CD4-positive, alpha-beta T cell (primary cell): ENCODE results near the gene C9orf152. TPM values are rescaled to one million over a fixed set of nuclear protein-coding genes. Genes with fewer than 3 reads are reported as not detected.

Experiments
- ATAC-seq: fragments of 200-7000 bp; cut with Tn5 transposase; one replicate; pipeline ENCODE4 v1.10.0; 2022; ENCODE audit warnings: mild to moderate bottlenecking; ENCODE audit not compliant: poor library complexity
- CTCF ChIA-PET: fragments of 350-600 bp; sonication (Branson Sonifier 250); formaldehyde crosslinking; loops from one replicate; lab custom pipeline; 2021; ENCODE audit warnings: antibody characterized with exemption, inconsistent platforms; lab: Charles Lee
- POLR2A ChIA-PET: fragments of 350-600 bp; sonication (Branson Sonifier 250); formaldehyde crosslinking; loops from one replicate; lab custom pipeline; 2021; ENCODE audit warnings: antibody characterized with exemption, inconsistent platforms; lab: Charles Lee
- DNase-seq, 14 experiments: peaks; one replicate each; pipeline ENCODE4 v3.0.0-alpha.2; 2013 to 2020; ENCODE audit warnings: mixed read lengths in 2 of 14
- H3K27ac ChIP-seq, 2 donors: one replicate each; pipeline versions ENCODE4 v1.5.1 to v1.7.0; 2013; ENCODE audit warnings: low read length in 2 of 2, low read depth in 1 of 2, mild to moderate bottlenecking in 1 of 2
- H3K27me3 ChIP-seq, 2 experiments: 1 replicate in 1 of 2; 2 replicates in 1 of 2; pipeline versions ENCODE4 v1.6.1 to v1.7.0; 2013; ENCODE audit warnings: low read length in 2 of 2, control low read depth in 1 of 2, mild to moderate bottlenecking in 1 of 2, moderate library complexity in 1 of 2; ENCODE audit not compliant: insufficient read depth in 2 of 2, control insufficient read depth in 1 of 2
- H3K36me3 ChIP-seq: one replicate; pipeline ENCODE4 v1.6.1; 2013; ENCODE audit warnings: low read length, control low read depth; ENCODE audit not compliant: insufficient read depth
- H3K4me1 ChIP-seq: one replicate; pipeline ENCODE4 v1.6.1; 2013; ENCODE audit warnings: low read length, control low read depth; ENCODE audit not compliant: insufficient read depth
- H3K4me3 ChIP-seq: one replicate; pipeline ENCODE4 v1.5.1; 2013; ENCODE audit warnings: mild to moderate bottlenecking, low read length, moderate library complexity
- H3K9me3 ChIP-seq, 2 experiments: 1 replicate in 1 of 2; 2 replicates in 1 of 2; pipeline versions ENCODE4 v1.6.1 to v1.7.0; 2013; ENCODE audit warnings: low read length in 2 of 2, mild to moderate bottlenecking in 2 of 2, control low read depth in 1 of 2, moderate library complexity in 1 of 2; ENCODE audit not compliant: control insufficient read depth in 1 of 2, insufficient read depth in 1 of 2
- H3K27ac Mint-ChIP-seq: one replicate; pipeline ENCODE4 v1.8.0; 2020; ENCODE audit warnings: mixed read lengths
- H3K27me3 Mint-ChIP-seq: one replicate; pipeline ENCODE4 v1.8.0; 2021; ENCODE audit warnings: mixed read lengths
- H3K36me3 Mint-ChIP-seq: one replicate; pipeline ENCODE4 v1.8.0; 2021; ENCODE audit warnings: low read depth, mixed read lengths
- H3K4me1 Mint-ChIP-seq: one replicate; pipeline ENCODE4 v1.8.0; 2021; ENCODE audit warnings: low read depth, mixed read lengths
- H3K4me3 Mint-ChIP-seq: one replicate; pipeline ENCODE4 v1.8.0; 2020; ENCODE audit warnings: mild to moderate bottlenecking, mixed read lengths
- H3K9me3 Mint-ChIP-seq: one replicate; pipeline ENCODE4 v1.8.0; 2020; ENCODE audit warnings: mixed read lengths
- CTCF ChIP-seq: fragments of 200-600 bp; IDR thresholded peaks from one replicate; pipeline ENCODE4 v1.8.0; 2022; ENCODE audit warnings: antibody characterized with exemption, mild to moderate bottlenecking
- intact Hi-C, 2 experiments: fragments of 100-400 bp; cut with DNase I in 1 of 2; cut with micrococcal nuclease in 1 of 2; formaldehyde crosslinking; loops; one replicate each; pipeline versions ENCODE4 v1.15.1 to v1.9.0; 2023 to 2025; cut with DNase I, micrococcal nuclease
- total RNA-seq, 174 experiments: library from RNA in 2 of 174; stranded (reverse) in 2 of 174; gene quantifications; one replicate each; pipeline ENCODE4 v1.2.3 and lab custom pipeline; 2021 to 2026

The C9orf152 gene
- total RNA-seq, 2 experiments from 2014 or later, result not detected

GRCh38 chr9:110180511-110181434, 27.2 kb downstream of the C9orf152 start:
- ChIA-PET CTCF (no interaction called here), POLR2A (no interaction called here)
- Mint-ChIP-seq H3K36me3 (no peaks in the 10 kb centered on the region), H3K4me3 (no peak overlapping the region), H3K9me3 (no peaks in the 10 kb centered on the region), H3K27ac (no peak overlapping the region), H3K4me1 (peaks cover 6% of the 10 kb centered on the region), H3K27me3 (peaks cover 5% of the 10 kb centered on the region)
- intact Hi-C loops, result loop anchor here in 1 of 2 experiments (5.0 kb wide), 2 partner anchors 447 to 1122 kb away; no protein-coding TSS in a partner anchor
- Histone ChIP-seq H3K9me3 (peaks cover 0 to 4% of the 10 kb centered on the region in 2 experiments), H3K27me3 (no peaks in the 10 kb centered on the region), H3K36me3 (no peaks in the 10 kb centered on the region), H3K4me3 (no peak overlapping the region), H3K27ac (no peak overlapping the region), H3K4me1 (no peaks in the 10 kb centered on the region)
- no peak for ATAC-seq
- TF ChIP-seq CTCF, result no peak
- no peak for DNase-seq

- intact Hi-C loops, result loop anchor here in 1 of 2 experiments (5.0 kb wide), 2 partner anchors 448 to 1123 kb away; no protein-coding TSS in a partner anchor
- ATAC-seq (no peak), DNase-seq (no peak)
- H3K4me1 Mint-ChIP-seq, result peaks cover 6% of the 10 kb centered on the region
- no peak overlapping the region for H3K4me3 ChIP-seq
- H3K36me3 Mint-ChIP-seq, result no peaks in the 10 kb centered on the region
- ChIA-PET POLR2A (no interaction called here), CTCF (no interaction called here)
- H3K27me3 ChIP-seq, result no peaks in the 10 kb centered on the region
- H3K27ac ChIP-seq, result no peak overlapping the region
- peaks cover 5% of the 10 kb centered on the region for H3K27me3 Mint-ChIP-seq
- H3K27ac Mint-ChIP-seq, result no peak overlapping the region
- no peaks in the 10 kb centered on the region for H3K4me1 ChIP-seq
- no peaks in the 10 kb centered on the region for H3K9me3 Mint-ChIP-seq
- H3K9me3 ChIP-seq, result peaks cover 0 to 4% of the 10 kb centered on the region in 2 experiments
- H3K36me3 ChIP-seq, result no peaks in the 10 kb centered on the region
- TF ChIP-seq CTCF, result no peak
- no peak overlapping the region for H3K4me3 Mint-ChIP-seq
Observed at GRCh38 chr9:110179734-110180133, 28.2 kb downstream of the C9orf152 start.

GRCh38 chr9:110178281-110178680, 29.7 kb downstream of the C9orf152 start:
- Mint-ChIP-seq H3K36me3 (no peaks in the 10 kb centered on the region), H3K27me3 (peaks cover 3% of the 10 kb centered on the region), H3K27ac (no peak overlapping the region), H3K4me1 (peaks cover 8% of the 10 kb centered on the region), H3K4me3 (no peak overlapping the region), H3K9me3 (no peaks in the 10 kb centered on the region)
- no peak overlapping the region for H3K4me3 ChIP-seq
- no peak overlapping the region for H3K27ac ChIP-seq
- peaks cover 3% of the 10 kb centered on the region for H3K4me1 ChIP-seq
- no peak for ATAC-seq
- no peaks in the 10 kb centered on the region for H3K36me3 ChIP-seq
- no peak for TF ChIP-seq CTCF
- POLR2A ChIA-PET, result no interaction called here
- no peak for DNase-seq
- intact Hi-C loops, result no loop called here
- CTCF ChIA-PET, result no interaction called here
- H3K9me3 ChIP-seq, result peaks cover 0 to 4% of the 10 kb centered on the region in 2 experiments
- H3K27me3 ChIP-seq, result no peaks in the 10 kb centered on the region
